Neural progenitor cell (in vitro differentiated cells): ENCODE measurements around the gene TRIM41.

Source experiments
- EZH2 ChIP-seq: fragments of 200-600 bp; sonication (generic); IDR thresholded peaks from 2 replicates; pipeline ENCODE4 v1.6.1; 2017; ENCODE audit warnings: antibody characterized with exemption, mild to moderate bottlenecking, moderate library complexity
- TF ChIP-seq, protein P1 (sequence below): fragments of 200-600 bp; sonication (generic); IDR thresholded peaks from 2 replicates; pipeline ENCODE4 v1.5.1; 2017; ENCODE audit warnings: antibody characterized with exemption, mild to moderate bottlenecking

DNA sequence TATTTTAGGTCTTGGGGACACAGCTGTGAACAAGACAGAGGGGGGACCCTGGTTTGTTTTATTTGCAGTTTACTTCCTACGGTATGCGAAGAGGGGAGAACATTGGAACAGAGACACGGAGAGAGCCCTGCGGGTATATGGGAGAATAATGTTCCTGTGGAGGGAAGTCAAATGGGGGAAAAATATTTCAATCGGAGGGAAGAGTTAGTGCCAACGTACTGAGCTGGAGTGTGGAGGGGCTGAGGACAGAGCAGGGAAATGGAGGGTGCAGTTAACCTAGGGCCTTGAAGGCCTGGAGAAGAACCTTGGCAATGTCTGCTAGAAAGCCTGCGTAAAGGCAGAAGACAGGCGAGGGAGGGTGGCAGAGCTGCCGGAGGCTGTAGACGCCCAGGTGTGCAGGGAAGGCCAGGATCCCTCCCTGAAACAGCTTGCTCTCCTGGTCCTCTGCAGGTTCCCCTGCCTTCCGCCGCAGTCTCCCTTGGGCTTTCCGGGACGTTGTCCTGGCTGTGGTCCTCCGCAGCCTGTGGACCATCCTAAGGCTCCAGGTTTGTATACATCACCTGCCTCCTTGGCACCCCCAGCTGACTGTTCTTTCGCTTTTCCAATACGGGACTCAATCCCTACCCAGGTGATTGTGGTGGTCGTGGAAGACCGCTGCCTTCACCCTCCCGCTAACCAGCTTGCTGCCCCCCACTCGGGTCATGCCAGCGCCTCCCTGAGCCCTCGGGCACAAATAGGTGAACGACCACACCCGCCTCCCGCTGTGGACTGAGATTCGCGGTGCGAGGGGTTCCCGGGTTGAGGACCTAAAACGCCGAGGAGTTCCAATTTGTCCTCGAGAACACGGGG, 22.6 kb downstream of the TRIM41 start:
- TF ChIP-seq, protein P1, sequence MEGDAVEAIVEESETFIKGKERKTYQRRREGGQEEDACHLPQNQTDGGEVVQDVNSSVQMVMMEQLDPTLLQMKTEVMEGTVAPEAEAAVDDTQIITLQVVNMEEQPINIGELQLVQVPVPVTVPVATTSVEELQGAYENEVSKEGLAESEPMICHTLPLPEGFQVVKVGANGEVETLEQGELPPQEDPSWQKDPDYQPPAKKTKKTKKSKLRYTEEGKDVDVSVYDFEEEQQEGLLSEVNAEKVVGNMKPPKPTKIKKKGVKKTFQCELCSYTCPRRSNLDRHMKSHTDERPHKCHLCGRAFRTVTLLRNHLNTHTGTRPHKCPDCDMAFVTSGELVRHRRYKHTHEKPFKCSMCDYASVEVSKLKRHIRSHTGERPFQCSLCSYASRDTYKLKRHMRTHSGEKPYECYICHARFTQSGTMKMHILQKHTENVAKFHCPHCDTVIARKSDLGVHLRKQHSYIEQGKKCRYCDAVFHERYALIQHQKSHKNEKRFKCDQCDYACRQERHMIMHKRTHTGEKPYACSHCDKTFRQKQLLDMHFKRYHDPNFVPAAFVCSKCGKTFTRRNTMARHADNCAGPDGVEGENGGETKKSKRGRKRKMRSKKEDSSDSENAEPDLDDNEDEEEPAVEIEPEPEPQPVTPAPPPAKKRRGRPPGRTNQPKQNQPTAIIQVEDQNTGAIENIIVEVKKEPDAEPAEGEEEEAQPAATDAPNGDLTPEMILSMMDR, result no peak
- no peak for TF ChIP-seq EZH2
